Panc1 (cell line): Measurements from ENCODE around the gene MYO18B.

ENCODE experiments used
- POLR2AphosphoS5 ChIP-seq: IDR thresholded peaks from 2 replicates; pipeline ENCODE4 v1.6.1; 2012; ENCODE audit warnings: mild to moderate bottlenecking, low read depth, low read length, moderate library complexity
- REST ChIP-seq, 2 experiments: IDR thresholded peaks; 2 replicates each; pipeline ENCODE4 v1.6.1; 2011 to 2012; ENCODE audit warnings: low read depth in 2 of 2, control low read depth in 1 of 2, low read length in 1 of 2, mild to moderate bottlenecking in 1 of 2, moderate library complexity in 1 of 2; ENCODE audit not compliant: insufficient read depth in 1 of 2
- TCF7L2 ChIP-seq: IDR thresholded peaks from 2 replicates; pipeline ENCODE4 v1.6.1; 2011; ENCODE audit warnings: mild to moderate bottlenecking, low read depth, low read length, inconsistent platforms
- TF ChIP-seq, protein P1 (sequence below): fragments of 450-650 bp; IDR thresholded peaks from 2 replicates; pipeline ENCODE4 v1.5.1; 2017; ENCODE audit warnings: mild to moderate bottlenecking

- TF ChIP-seq REST (IDR thresholded peaks at IDR 0.05; ENCODE audit: insufficient read depth in 1 of 2, low read depth in 2 of 2, low read length in 1 of 2) (no peak), POLR2AphosphoS5 (no peak), TCF7L2 (no peak)
- TF ChIP-seq, protein P1, sequence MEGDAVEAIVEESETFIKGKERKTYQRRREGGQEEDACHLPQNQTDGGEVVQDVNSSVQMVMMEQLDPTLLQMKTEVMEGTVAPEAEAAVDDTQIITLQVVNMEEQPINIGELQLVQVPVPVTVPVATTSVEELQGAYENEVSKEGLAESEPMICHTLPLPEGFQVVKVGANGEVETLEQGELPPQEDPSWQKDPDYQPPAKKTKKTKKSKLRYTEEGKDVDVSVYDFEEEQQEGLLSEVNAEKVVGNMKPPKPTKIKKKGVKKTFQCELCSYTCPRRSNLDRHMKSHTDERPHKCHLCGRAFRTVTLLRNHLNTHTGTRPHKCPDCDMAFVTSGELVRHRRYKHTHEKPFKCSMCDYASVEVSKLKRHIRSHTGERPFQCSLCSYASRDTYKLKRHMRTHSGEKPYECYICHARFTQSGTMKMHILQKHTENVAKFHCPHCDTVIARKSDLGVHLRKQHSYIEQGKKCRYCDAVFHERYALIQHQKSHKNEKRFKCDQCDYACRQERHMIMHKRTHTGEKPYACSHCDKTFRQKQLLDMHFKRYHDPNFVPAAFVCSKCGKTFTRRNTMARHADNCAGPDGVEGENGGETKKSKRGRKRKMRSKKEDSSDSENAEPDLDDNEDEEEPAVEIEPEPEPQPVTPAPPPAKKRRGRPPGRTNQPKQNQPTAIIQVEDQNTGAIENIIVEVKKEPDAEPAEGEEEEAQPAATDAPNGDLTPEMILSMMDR, result no peak
These were observed 31.5 kb upstream of the MYO18B start for GRCh38 chr22:25710501-25710900.
